GM06990 (cell line): Measurements from ENCODE around the gene TMA7B.
"Not testable (repeated sequence)": the region's sequence is repeated elsewhere in the genome, so short reads cannot be mapped to it uniquely, and the experiment has no call there.

Experiments used
- DNase-seq: peaks from one replicate; pipeline ENCODE4 v3.0.0-alpha.2; 2011; ENCODE audit not compliant: insufficient read length; ENCODE audit errors: extremely low read depth
- H3K27me3 ChIP-seq: replicated peaks from 2 replicates; pipeline ENCODE4 v1.6.0; 2011; ENCODE audit warnings: low read length; ENCODE audit not compliant: control insufficient read depth, insufficient read depth
- H3K36me3 ChIP-seq: 2 replicates; pipeline ENCODE4 v1.5.1; 2011; ENCODE audit warnings: low read length; ENCODE audit not compliant: control insufficient read depth, insufficient read depth
- H3K4me3 ChIP-seq: replicated peaks from 2 replicates; pipeline ENCODE4 v1.5.1; 2011; ENCODE audit warnings: low read depth, mild to moderate bottlenecking, control low read depth, low read length
- TF ChIP-seq, protein P1 (sequence below): IDR thresholded peaks from 2 replicates; pipeline ENCODE4 v1.5.1; 2011; ENCODE audit warnings: low read length, control low read depth, mild to moderate bottlenecking, inconsistent platforms; ENCODE audit not compliant: insufficient read depth, poor library complexity, severe bottlenecking

The TMA7B gene

DNA sequence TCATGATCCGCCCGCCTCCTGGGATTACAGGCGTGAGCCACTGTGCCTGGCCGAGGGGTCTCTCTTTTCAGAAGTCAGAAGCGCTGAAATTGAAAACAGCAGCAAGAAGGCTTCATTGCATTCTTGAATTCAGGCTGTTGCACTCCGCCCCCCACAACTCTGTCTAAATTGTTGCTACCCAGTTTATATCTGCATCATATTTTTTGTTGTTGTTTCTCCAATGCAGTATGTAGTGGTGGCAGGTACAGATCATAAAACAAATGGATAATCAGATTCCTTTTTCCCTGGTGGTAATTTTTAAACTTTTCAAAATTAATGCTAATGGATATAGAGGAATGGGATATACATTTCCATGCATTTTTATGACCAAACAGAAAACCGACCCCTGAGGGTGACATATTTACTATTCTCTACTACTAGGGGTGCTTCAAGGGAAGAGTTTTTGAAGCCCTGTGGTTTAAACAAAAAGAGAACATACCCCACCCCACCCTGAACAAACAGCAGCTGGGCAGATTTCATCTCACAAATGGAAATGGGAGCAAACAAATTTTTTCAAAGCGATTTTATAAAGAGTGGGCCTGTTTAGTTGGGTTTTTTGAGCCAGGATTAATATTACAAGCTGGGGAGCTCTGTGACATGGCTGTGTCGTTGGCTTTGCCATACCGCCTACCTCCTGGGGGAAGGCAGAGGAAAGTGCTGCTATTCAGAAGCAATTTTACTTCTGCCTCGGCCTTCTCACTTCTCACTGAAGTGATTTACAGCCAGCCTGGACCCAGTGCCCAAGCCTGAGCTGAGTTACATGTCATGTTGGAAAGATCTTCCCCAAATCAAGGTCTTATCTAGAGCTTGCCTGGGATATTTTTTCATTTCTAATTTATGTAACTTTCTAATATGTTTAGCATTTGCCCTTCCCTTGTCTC, 16.0 kb upstream of the TMA7B start:
- Histone ChIP-seq H3K4me3 (no peak overlapping the region), H3K27me3 (no peaks in the 10 kb centered on the region), H3K36me3 (no peaks in the 10 kb centered on the region)
- no peak for DNase-seq
- TF ChIP-seq, protein P1, sequence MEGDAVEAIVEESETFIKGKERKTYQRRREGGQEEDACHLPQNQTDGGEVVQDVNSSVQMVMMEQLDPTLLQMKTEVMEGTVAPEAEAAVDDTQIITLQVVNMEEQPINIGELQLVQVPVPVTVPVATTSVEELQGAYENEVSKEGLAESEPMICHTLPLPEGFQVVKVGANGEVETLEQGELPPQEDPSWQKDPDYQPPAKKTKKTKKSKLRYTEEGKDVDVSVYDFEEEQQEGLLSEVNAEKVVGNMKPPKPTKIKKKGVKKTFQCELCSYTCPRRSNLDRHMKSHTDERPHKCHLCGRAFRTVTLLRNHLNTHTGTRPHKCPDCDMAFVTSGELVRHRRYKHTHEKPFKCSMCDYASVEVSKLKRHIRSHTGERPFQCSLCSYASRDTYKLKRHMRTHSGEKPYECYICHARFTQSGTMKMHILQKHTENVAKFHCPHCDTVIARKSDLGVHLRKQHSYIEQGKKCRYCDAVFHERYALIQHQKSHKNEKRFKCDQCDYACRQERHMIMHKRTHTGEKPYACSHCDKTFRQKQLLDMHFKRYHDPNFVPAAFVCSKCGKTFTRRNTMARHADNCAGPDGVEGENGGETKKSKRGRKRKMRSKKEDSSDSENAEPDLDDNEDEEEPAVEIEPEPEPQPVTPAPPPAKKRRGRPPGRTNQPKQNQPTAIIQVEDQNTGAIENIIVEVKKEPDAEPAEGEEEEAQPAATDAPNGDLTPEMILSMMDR: no peak

DNA sequence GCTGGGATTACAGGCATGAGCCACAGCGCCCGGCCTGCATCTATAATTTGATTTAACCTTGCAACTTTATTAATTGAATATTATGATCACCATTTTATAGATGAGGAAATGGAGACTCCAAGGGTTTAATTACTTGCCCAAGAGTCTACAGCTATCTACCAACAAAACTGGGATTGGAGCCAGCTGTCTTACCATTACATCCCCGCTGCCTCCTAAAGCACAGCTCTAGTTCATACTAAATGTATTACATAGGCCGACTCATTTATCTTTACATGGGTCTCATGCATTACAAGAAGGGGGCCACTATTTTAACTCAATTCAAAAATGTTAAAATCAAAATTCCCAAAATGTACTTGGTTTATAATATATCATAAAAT, 14.1 kb upstream of the TMA7B start:
- TF ChIP-seq, protein P1: no peak
- Histone ChIP-seq H3K4me3 (no peak overlapping the region), H3K27me3 (no peaks in the 10 kb centered on the region), H3K36me3 (no peaks in the 10 kb centered on the region)
- DNase-seq: no peak

DNA sequence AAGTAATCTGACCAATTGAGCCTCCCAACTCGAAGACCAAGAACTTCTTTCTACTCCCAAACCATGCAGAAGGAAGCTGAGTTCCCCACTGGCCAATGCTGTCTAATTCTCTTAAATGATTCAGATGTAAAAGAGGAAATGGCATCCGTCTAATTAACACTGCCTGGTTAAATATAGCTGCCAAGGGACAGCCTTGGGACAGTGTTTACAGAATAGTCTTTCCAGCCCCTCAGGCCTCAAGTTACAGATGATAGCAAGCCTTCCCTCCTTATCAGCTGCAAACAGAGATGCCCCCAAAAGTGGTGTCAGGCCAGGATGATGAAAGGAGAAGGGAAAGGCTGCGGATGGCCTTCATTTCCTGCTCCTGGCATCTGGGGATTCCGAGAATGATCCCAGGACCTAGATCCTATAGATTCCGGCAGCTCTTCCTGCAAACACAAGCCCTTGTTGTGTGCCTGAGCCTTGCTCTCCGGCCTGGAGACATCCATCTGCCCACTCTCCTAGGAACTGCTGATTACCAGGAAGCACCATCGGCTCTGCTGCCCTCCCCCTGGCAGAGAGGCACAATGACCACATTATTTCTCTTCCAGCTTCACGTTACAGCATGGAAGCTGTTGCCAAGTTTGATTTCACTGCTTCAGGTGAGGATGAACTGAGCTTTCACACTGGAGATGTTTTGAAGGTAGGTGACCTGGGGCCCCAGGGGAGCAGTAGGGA, 13.5 kb upstream of the TMA7B start:
- no peak overlapping the region for H3K4me3 ChIP-seq
- no peak for DNase-seq
- no peaks in the 10 kb centered on the region for H3K36me3 ChIP-seq
- H3K27me3 ChIP-seq: no peaks in the 10 kb centered on the region
- TF ChIP-seq, protein P1: no peak

DNA sequence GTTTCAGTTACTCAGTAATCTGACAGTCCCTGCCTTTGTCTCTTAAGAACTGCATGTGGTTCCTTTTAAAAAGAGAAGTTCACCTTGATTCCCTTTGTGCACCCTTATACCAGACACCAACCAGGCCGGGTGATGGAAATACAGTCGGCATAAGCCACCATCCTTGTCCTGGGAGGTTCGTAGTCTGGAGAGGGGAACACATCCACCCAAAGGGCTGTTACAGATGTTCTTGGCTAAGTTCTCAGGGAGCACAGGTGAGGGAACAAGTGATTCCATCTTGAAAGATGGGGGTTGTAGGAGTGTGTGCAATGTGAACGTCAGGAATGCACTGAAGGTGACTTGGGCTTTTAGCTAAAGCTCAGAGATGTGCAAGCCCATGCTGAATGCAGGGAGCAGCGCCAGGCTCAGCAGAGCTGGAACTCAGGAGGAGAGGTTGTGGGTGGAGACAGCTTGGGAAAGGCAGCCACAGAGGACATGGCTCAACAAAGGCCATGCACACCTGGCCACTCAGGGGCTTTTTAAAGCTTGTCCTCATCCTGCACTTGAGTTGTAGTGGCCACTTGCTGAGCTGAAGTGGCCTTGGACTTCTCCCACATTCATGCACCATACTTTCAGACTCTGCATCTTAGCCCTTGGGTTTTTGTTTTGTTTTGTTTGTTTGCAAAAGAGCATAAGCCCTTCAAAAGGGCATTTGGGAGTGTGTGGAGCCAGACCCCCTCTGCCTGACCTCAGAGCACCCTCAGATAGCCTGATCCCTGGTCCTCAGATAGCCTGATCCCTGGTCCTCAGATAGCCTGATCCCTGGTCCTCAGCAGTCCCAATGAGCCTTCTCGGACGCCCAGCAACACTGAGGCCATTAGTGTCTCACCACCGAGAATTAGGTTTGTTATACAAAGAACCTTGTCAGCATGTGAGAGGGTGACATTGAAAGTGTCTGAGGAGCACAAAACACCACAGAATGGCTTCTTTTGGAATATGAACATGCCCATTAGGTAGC, 12.7 kb upstream of the TMA7B start:
- no peaks in the 10 kb centered on the region for H3K36me3 ChIP-seq
- no peaks in the 10 kb centered on the region for H3K27me3 ChIP-seq
- no peak overlapping the region for H3K4me3 ChIP-seq
- no peak for DNase-seq
- TF ChIP-seq, protein P1: no peak

DNA sequence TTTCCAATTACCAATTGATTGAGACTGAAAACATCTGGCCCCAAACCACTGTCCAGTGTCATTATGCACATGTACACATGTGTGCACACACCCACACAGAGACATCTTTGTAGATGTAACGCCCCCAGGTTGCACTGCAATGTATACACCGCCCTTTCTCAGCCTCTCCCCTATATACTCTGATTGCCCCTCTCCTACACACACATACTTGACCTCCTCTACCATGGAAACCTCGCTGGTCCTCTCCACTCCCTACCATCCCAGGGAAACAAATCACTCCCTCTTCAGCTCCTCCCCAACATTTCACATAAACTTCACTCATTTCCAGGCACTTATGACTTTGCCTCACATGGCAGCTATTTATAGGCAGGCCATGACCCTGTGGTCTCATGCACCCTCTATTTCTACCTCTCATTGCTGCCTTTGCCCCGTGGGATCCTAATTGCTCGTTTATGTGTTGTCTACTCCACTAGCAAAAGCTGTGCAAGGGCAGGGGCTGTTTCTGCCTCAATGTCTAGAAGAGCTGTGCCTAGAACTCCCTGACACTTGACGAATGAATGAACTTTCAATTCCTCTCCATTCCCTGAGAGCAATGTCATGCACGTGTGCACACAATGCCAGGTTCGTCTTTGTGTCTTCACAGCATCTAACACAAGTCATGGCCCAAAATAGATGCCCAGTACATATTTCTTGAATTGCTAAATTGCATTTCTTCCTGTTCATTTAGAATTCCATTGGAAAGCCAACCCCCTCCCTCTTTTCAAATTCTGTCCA, 10.0 kb upstream of the TMA7B start:
- TF ChIP-seq, protein P1: no peak
- no peaks in the 10 kb centered on the region for H3K27me3 ChIP-seq
- DNase-seq: no peak
- H3K4me3 ChIP-seq: no peak overlapping the region
- no peaks in the 10 kb centered on the region for H3K36me3 ChIP-seq

DNA sequence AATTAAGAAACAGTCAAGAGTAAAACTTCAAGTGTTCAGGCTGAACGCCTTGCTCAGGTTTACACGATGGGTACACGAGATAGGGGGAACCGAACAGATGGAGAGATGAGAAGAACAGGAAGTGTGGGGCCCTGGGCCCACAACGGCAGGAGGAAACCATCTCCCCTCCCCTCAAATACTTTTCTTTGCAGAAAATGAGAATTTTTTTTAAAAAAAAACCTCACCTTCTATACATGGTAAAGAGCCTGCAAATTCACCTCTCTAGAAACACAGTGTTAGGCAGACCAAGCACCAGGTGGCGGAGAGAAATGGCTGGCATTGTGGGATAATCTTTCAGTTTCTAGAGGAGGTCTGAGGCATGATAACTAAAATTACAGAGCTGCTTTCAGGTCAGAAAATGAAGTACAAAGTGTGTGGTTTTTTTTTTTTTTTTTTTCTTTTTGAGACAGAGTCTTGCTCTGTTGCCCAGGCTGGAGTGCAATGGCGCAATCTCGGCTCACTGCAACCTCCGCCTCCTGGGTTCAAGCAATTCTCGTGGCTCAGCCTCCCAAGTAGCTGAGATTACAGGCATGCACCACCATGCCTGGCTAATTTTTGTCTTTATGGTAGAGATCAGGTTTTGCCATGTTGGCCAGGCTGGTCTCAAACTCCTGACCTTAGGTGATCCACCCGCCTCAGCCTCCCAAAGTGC, 8.4 kb upstream of the TMA7B start:
- H3K36me3 ChIP-seq, H3K27me3 ChIP-seq, H3K4me3 ChIP-seq, DNase-seq: not testable (repeated sequence)
